K562 (cell line): ENCODE data around the gene DNAJC11. TPM values are rescaled to one million over a fixed set of nuclear protein-coding genes. Genes with fewer than 3 reads are reported as not detected.

ENCODE experiments used
- COPS2 ChIP-seq: fragments of 450-650 bp; conservative IDR thresholded peaks from 2 replicates; pipeline ENCODE4 v1.6.1; 2016; ENCODE audit warnings: mild to moderate bottlenecking, moderate library complexity
- CREM ChIP-seq: IDR thresholded peaks from 2 replicates; pipeline ENCODE4 v1.6.1; 2014; ENCODE audit warnings: antibody characterized with exemption, low read depth
- DIDO1 ChIP-seq: fragments of 450-650 bp; IDR thresholded peaks from 2 replicates; pipeline ENCODE4 v1.6.1; 2016; ENCODE audit warnings: low read depth, missing biosample characterization, missing genetic modification characterization
- E2F3 ChIP-seq: fragments of 250-450 bp; sonication (Bioruptor Pico); IDR thresholded peaks from 2 replicates; pipeline ENCODE4 v1.4.0; 2020; ENCODE audit warnings: mild to moderate bottlenecking
- FUS ChIP-seq: fragments of 200-400 bp; formaldehyde crosslinking; optimal IDR thresholded peaks from 2 replicates; pipeline ENCODE3; 2017; ENCODE audit warnings: low read depth, low read length
- HINFP ChIP-seq: fragments of 450-650 bp; conservative IDR thresholded peaks from 2 replicates; pipeline ENCODE4 v1.6.1; 2016; ENCODE audit warnings: missing genetic modification characterization, low read depth, mild to moderate bottlenecking, control low read depth, missing compliant biosample characterization
- ID3 ChIP-seq, 2 experiments: fragments of 250-450 bp in 1 of 2; fragments of 450-650 bp in 1 of 2; sonication (Bioruptor Pico) in 1 of 2; IDR thresholded peaks; 2 replicates each; pipeline versions ENCODE4 v1.6.1 to v1.8.0; 2016 to 2021; ENCODE audit warnings: mild to moderate bottlenecking in 2 of 2, moderate library complexity in 2 of 2, missing compliant biosample characterization in 1 of 2, missing genetic modification characterization in 1 of 2
- KDM5B ChIP-seq: fragments of 200-600 bp; sonication (generic); IDR thresholded peaks from 2 replicates; pipeline ENCODE4 v1.6.1; 2012; ENCODE audit warnings: low read depth, mild to moderate bottlenecking, moderate library complexity, low read length, control low read depth, inconsistent platforms; ENCODE audit not compliant: insufficient replicate concordance
- L3MBTL2 ChIP-seq: fragments of 450-650 bp; IDR thresholded peaks from 2 replicates; pipeline ENCODE4 v1.6.1; 2016; ENCODE audit warnings: mild to moderate bottlenecking, moderate library complexity
- MTA2 ChIP-seq: fragments of 450-650 bp; IDR thresholded peaks from 2 replicates; pipeline ENCODE4 v1.6.1; 2016; ENCODE audit warnings: low read depth
- MXI1 ChIP-seq: IDR thresholded peaks from 2 replicates; pipeline ENCODE4 v1.6.1; 2011; ENCODE audit warnings: low read depth, mild to moderate bottlenecking, improper control_type of control experiment, low read length
- MYBL2 ChIP-seq, 2 experiments: fragments of 450-650 bp in 1 of 2; sonication (generic) in 1 of 2; formaldehyde crosslinking in 1 of 2; IDR thresholded peaks; 2 replicates each; pipeline versions ENCODE4 v1.6.1 to v1.8.1; 2017 to 2022; ENCODE audit warnings: borderline replicate concordance in 1 of 2, inconsistent platforms in 1 of 2, low read depth in 1 of 2, mild to moderate bottlenecking in 1 of 2, missing genetic modification reagents in 1 of 2, moderate library complexity in 1 of 2
- RB1 ChIP-seq: fragments of 450-650 bp; IDR thresholded peaks from 2 replicates; pipeline ENCODE4 v1.6.1; 2017; ENCODE audit warnings: low read depth, mild to moderate bottlenecking
- SAFB2 ChIP-seq: fragments of 200-400 bp; formaldehyde crosslinking; IDR thresholded peaks from 2 replicates; pipeline ENCODE4 v1.6.1; 2018; ENCODE audit warnings: borderline replicate concordance, low read length, low read depth, moderate library complexity; ENCODE audit not compliant: severe bottlenecking
- SIN3B ChIP-seq: fragments of 450-650 bp; IDR thresholded peaks from 2 replicates; pipeline ENCODE4 v1.6.1; 2017; ENCODE audit warnings: low read depth, mild to moderate bottlenecking, moderate library complexity
- SMARCC2 ChIP-seq: fragments of 450-650 bp; IDR thresholded peaks from 2 replicates; pipeline ENCODE4 v1.6.1; 2017; ENCODE audit warnings: antibody characterized with exemption, moderate library complexity, mild to moderate bottlenecking, low read depth
- STAT6 ChIP-seq: sonication (generic); formaldehyde crosslinking; IDR thresholded peaks from 2 replicates; pipeline ENCODE4 v1.8.1; 2023; ENCODE audit warnings: mild to moderate bottlenecking, missing genetic modification reagents
- TAL1 ChIP-seq: fragments of 450-650 bp; IDR thresholded peaks from 2 replicates; pipeline ENCODE4 v1.6.1; 2016; ENCODE audit warnings: mild to moderate bottlenecking
- TARDBP ChIP-seq: fragments of 450-650 bp; IDR thresholded peaks from 2 replicates; pipeline ENCODE4 v1.6.1; 2016
- ZEB2 ChIP-seq: fragments of 450-650 bp; IDR thresholded peaks from 2 replicates; pipeline ENCODE4 v1.6.1; 2016
- ZNF24 ChIP-seq: fragments of 450-650 bp; IDR thresholded peaks from 2 replicates; pipeline ENCODE4 v1.6.1; 2016
- ZSCAN29 ChIP-seq: fragments of 450-650 bp; IDR thresholded peaks from 2 replicates; pipeline ENCODE4 v1.6.1; 2017
- ZSCAN32 ChIP-seq: fragments of 450-650 bp; formaldehyde crosslinking; IDR thresholded peaks from 2 replicates; pipeline ENCODE4 v1.4.0; 2020; ENCODE audit warnings: mild to moderate bottlenecking, moderate library complexity
- polyA plus RNA-seq, 8 experiments: library from polyadenylated mRNA; depleted of rRNA in 4 of 8; stranded (reverse) in 5 of 8; unstranded in 3 of 8; fragments of >200 nt; fragmentation: Nextera tagmentation in 2 of 8; fragmentation: Illumina TruSeq in 1 of 8; extraction: Ambion mirVana in 2 of 8; extraction: Trizol in 1 of 8; gene quantifications; 2 replicates each; pipeline versions ENCODE4 v1.2.1 to v1.2.3, GENCODE V29; 2011 to 2014; ENCODE audit warnings: inconsistent platforms in 1 of 8, missing spikeins in 1 of 8
- total RNA-seq, 7 experiments: library from RNA; depleted of rRNA in 6 of 7; stranded (reverse); fragments of >200 nt in 6 of 7; fragmentation: Illumina TruSeq in 2 of 7; extraction: Trizol in 2 of 7; gene quantifications; 2 replicates each; pipeline versions ENCODE4 v1.2.1 to v1.2.3, GENCODE V29; 2011 to 2021; ENCODE audit warnings: low replicate concordance in 1 of 7

Gene DNAJC11
- total and polyA plus RNA-seq, 9 of the 15 experiments (the other 6 are each of a cell fraction or from before 2014, with no cell fraction given), result 14.1 to 123 (median 76.6) TPM

GRCh38 chr1:6613361-6614018 is 88.1 kb downstream of the DNAJC11 start, which contains the start of gene PHF13 (continued):
- TF ChIP-seq SIN3B, result no peak
- TF ChIP-seq SMARCC2, result no peak
- no peak for TF ChIP-seq ID3 (CRISPR knock-in tag; IDR thresholded peaks at IDR 0.05)
- TF ChIP-seq ID3 (tag; IDR thresholded peaks at IDR 0.05), result no peak
- TF ChIP-seq TAL1, result no peak
- TF ChIP-seq ZSCAN29, result no peak
- no peak for TF ChIP-seq ZSCAN32 (CRISPR knock-in tag)
- peak; percentile 94 for TF ChIP-seq E2F3
- no peak for TF ChIP-seq ZNF24
- TF ChIP-seq L3MBTL2, result peak; percentile 59
- TF ChIP-seq STAT6, result no peak
- no peak for TF ChIP-seq SAFB2
- TF ChIP-seq DIDO1 (tag), result no peak
- TF ChIP-seq ZEB2, result no peak
- no peak for TF ChIP-seq MYBL2 (IDR thresholded peaks at IDR 0.05; ENCODE audit: low read depth)
- no peak for TF ChIP-seq MYBL2 (CRISPR knock-in tag; IDR thresholded peaks at IDR 0.05; ENCODE audit: borderline replicate concordance)
- no peak for TF ChIP-seq COPS2
- no peak for TF ChIP-seq HINFP (tag)
- TF ChIP-seq KDM5B, result no peak
- peak; percentile 89 for TF ChIP-seq RB1
- peak; percentile 38; the same call in 1 of the 2 replicates for TF ChIP-seq MXI1
- no peak for TF ChIP-seq TARDBP
- no peak for TF ChIP-seq MTA2
- TF ChIP-seq FUS, result peak; percentile 32
- TF ChIP-seq CREM, result peak; percentile 88
